Hepatocyte (in vitro differentiated cells): ENCODE data around the gene CREBL2. TPM values are rescaled to one million over a fixed set of nuclear protein-coding genes. Genes with fewer than 3 reads are reported as not detected.

Source experiments
- DNase-seq: peaks from one replicate; pipeline ENCODE4 v3.0.0-alpha.2; 2016; ENCODE audit warnings: low spot score
- H2AFZ ChIP-seq: fragments of 200-600 bp; sonication (generic); 2 replicates; pipeline ENCODE4 v1.6.0; 2016; ENCODE audit warnings: antibody characterized with exemption, mild to moderate bottlenecking
- H3K27ac ChIP-seq: fragments of 200-600 bp; sonication (generic); 2 replicates; pipeline ENCODE4 v1.5.1; 2016; ENCODE audit warnings: mild to moderate bottlenecking
- H3K27me3 ChIP-seq: fragments of 200-600 bp; sonication (generic); 2 replicates; pipeline ENCODE4 v1.6.1; 2016
- H3K36me3 ChIP-seq: fragments of 200-600 bp; sonication (generic); replicated peaks from 2 replicates; pipeline ENCODE4 v1.5.1; 2016; ENCODE audit warnings: low read depth; ENCODE audit not compliant: insufficient read depth
- H3K4me1 ChIP-seq: fragments of 200-600 bp; sonication (generic); 2 replicates; pipeline ENCODE4 v1.5.1; 2016; ENCODE audit warnings: mild to moderate bottlenecking, moderate library complexity; ENCODE audit not compliant: insufficient read depth
- H3K4me2 ChIP-seq: fragments of 200-600 bp; sonication (generic); 2 replicates; pipeline ENCODE4 v1.6.0; 2016
- H3K4me3 ChIP-seq: fragments of 200-600 bp; sonication (generic); 2 replicates; pipeline ENCODE4 v1.5.1; 2016; ENCODE audit warnings: mild to moderate bottlenecking
- H3K79me2 ChIP-seq: fragments of 200-600 bp; sonication (generic); 2 replicates; pipeline ENCODE4 v1.6.0; 2017; ENCODE audit warnings: mild to moderate bottlenecking
- H3K9me2 ChIP-seq: fragments of 200-600 bp; sonication (generic); replicated peaks from 2 replicates; pipeline ENCODE4 v1.6.0; 2017; ENCODE audit warnings: mild to moderate bottlenecking; ENCODE audit not compliant: insufficient read depth
- H3K9me3 ChIP-seq: fragments of 200-600 bp; sonication (generic); 2 replicates; pipeline ENCODE4 v1.5.1; 2016; ENCODE audit warnings: low read depth, mild to moderate bottlenecking
- H4K20me1 ChIP-seq: fragments of 200-600 bp; sonication (generic); 2 replicates; pipeline ENCODE4 v1.6.0; 2016; ENCODE audit warnings: mild to moderate bottlenecking; ENCODE audit not compliant: insufficient read depth, poor library complexity, severe bottlenecking
- CTCF ChIP-seq: fragments of 200-600 bp; sonication (generic); IDR thresholded peaks from 2 replicates; pipeline ENCODE4 v1.5.1; 2016; ENCODE audit warnings: antibody characterized with exemption, mild to moderate bottlenecking; ENCODE audit not compliant: poor library complexity
- EZH2 ChIP-seq: fragments of 200-600 bp; sonication (generic); IDR thresholded peaks from 2 replicates; pipeline ENCODE4 v1.6.1; 2016; ENCODE audit warnings: antibody characterized with exemption, mild to moderate bottlenecking, borderline replicate concordance
- EZH2phosphoT487 ChIP-seq: fragments of 200-600 bp; sonication (generic); IDR thresholded peaks from one replicate; pipeline ENCODE4 v1.6.1; 2018; ENCODE audit warnings: antibody characterized with exemption, mild to moderate bottlenecking, low read depth, moderate library complexity; ENCODE audit not compliant: unreplicated experiment, severe bottlenecking
- WGBS: methylation state at CpG from one replicate; pipeline ENCODE4 v1.1.6; 2016; ENCODE audit warnings: low lambda C conversion rate; ENCODE audit errors: missing lambda C conversion rate; 5-methylcytosine and 5-hydroxymethylcytosine counted together
- polyA plus RNA-seq: library from polyadenylated mRNA; unstranded; fragments of >200 nt; fragmentation: Nextera tagmentation; extraction: Ambion mirVana; gene quantifications from 2 replicates; pipeline ENCODE4 v1.2.1, GENCODE V29; 2016
- total RNA-seq: library from RNA; depleted of rRNA; stranded (reverse); fragments of >200 nt; gene quantifications from 2 replicates; pipeline ENCODE4 v1.2.3, GENCODE V29; 2014

CREBL2 gene
- total and polyA plus RNA-seq, 2 experiments from 2014 or later: 11.4 to 19.4 TPM

GRCh38 chr12:12673296-12673695 lies 61.6 kb downstream of the CREBL2 start:
- no peak for TF ChIP-seq EZH2
- TF ChIP-seq CTCF: no peak
- no peak for TF ChIP-seq EZH2phosphoT487

GRCh38 chr12:12676605-12677004 lies 64.9 kb downstream of the CREBL2 start:
- no peak overlapping the region for H3K4me2 ChIP-seq

More at GRCh38 chr12:12673296-12673695, 61.6 kb downstream of the CREBL2 start:
- no peaks in the 10 kb centered on the region for H3K9me3 ChIP-seq
- H3K36me3 ChIP-seq: no peaks in the 10 kb centered on the region
- WGBS: 93% methylated on average over 3 of the region's 3 CpGs
- H3K4me1 ChIP-seq: no peaks in the 10 kb centered on the region
- H4K20me1 ChIP-seq: no peaks in the 10 kb centered on the region
- no peaks in the 10 kb centered on the region for H3K79me2 ChIP-seq
- no peaks in the 10 kb centered on the region for H3K27me3 ChIP-seq
- H2AFZ ChIP-seq: no peak overlapping the region
- H3K27ac ChIP-seq: no peak overlapping the region
- H3K9me2 ChIP-seq: no peaks in the 10 kb centered on the region
- H3K4me2 ChIP-seq: no peak overlapping the region
- DNase-seq: no peak
- no peak overlapping the region for H3K4me3 ChIP-seq

GRCh38 chr12:12681061-12681765 lies 69.5 kb downstream of the CREBL2 start:
- Histone ChIP-seq H3K27me3 (no peaks in the 10 kb centered on the region), H3K4me2 (no peak overlapping the region), H3K79me2 (no peaks in the 10 kb centered on the region), H3K27ac (no peak overlapping the region), H2AFZ (no peak overlapping the region), H3K36me3 (no peaks in the 10 kb centered on the region), H3K9me2 (no peaks in the 10 kb centered on the region), H3K4me1 (no peaks in the 10 kb centered on the region), H3K9me3 (no peaks in the 10 kb centered on the region), H3K4me3 (no peak overlapping the region), H4K20me1 (no peaks in the 10 kb centered on the region)
- TF ChIP-seq EZH2phosphoT487: no peak
- no peak for TF ChIP-seq EZH2
- no peak for TF ChIP-seq CTCF
- whole genome bisulfite sequencing: 87% methylated on average over 5 of the region's 5 CpGs
- no peak for DNase-seq

More at GRCh38 chr12:12676605-12677004, 64.9 kb downstream of the CREBL2 start:
- Histone ChIP-seq H3K4me1 (no peaks in the 10 kb centered on the region), H2AFZ (no peak overlapping the region), H3K27me3 (no peaks in the 10 kb centered on the region), H3K79me2 (no peaks in the 10 kb centered on the region), H4K20me1 (no peaks in the 10 kb centered on the region), H3K36me3 (no peaks in the 10 kb centered on the region), H3K27ac (no peak overlapping the region), H3K4me3 (no peak overlapping the region), H3K9me3 (no peaks in the 10 kb centered on the region), H3K9me2 (no peaks in the 10 kb centered on the region)
- no peak for DNase-seq
- WGBS: 5% methylated on average over 3 of the region's 3 CpGs
- no peak for TF ChIP-seq CTCF
- no peak for TF ChIP-seq EZH2phosphoT487
- no peak for TF ChIP-seq EZH2
